DOHH2 (cell line): ENCODE data around the gene SEC31B.

Experiments
- H3F3A ChIP-seq: fragments of 200-600 bp; sonication (generic), shearing (Covaris generic); 2 replicates; pipeline ENCODE4 v1.6.0; 2016; ENCODE audit warnings: antibody characterized with exemption, mild to moderate bottlenecking; ENCODE audit not compliant: control insufficient read depth, insufficient read depth
- H3K27ac ChIP-seq: fragments of 200-600 bp; sonication (generic); 2 replicates; pipeline ENCODE4 v1.5.1; 2014; ENCODE audit warnings: low read depth, mild to moderate bottlenecking, low read length, moderate library complexity
- H3K27me3 ChIP-seq: fragments of 200-600 bp; sonication (generic); 2 replicates; pipeline ENCODE4 v1.6.1; 2014; ENCODE audit warnings: mild to moderate bottlenecking, low read length, mixed read lengths; ENCODE audit not compliant: control insufficient read depth
- H3K36me3 ChIP-seq: fragments of 200-600 bp; sonication (generic); 2 replicates; pipeline ENCODE4 v1.6.1; 2014; ENCODE audit warnings: mild to moderate bottlenecking, low read length, moderate library complexity, mixed read lengths; ENCODE audit not compliant: control insufficient read depth
- H3K4me1 ChIP-seq: fragments of 200-600 bp; sonication (generic); 2 replicates; pipeline ENCODE4 v1.6.1; 2014; ENCODE audit warnings: mild to moderate bottlenecking, low read length, mixed read lengths; ENCODE audit not compliant: control insufficient read depth
- H3K4me2 ChIP-seq: fragments of 200-600 bp; sonication (generic); 2 replicates; pipeline ENCODE4 v1.6.0; 2014; ENCODE audit warnings: mild to moderate bottlenecking, low read length, moderate library complexity
- H3K4me3 ChIP-seq: fragments of 200-600 bp; sonication (generic); 2 replicates; pipeline ENCODE4 v1.5.1; 2014; ENCODE audit warnings: mild to moderate bottlenecking, low read length, mixed read lengths
- H3K79me2 ChIP-seq: fragments of 200-600 bp; sonication (generic); 2 replicates; pipeline ENCODE4 v1.6.1; 2014; ENCODE audit warnings: mild to moderate bottlenecking, low read length, mixed read lengths; ENCODE audit not compliant: control insufficient read depth
- H3K9me2 ChIP-seq: fragments of 200-600 bp; sonication (generic); replicated peaks from 2 replicates; pipeline ENCODE4 v1.6.1; 2014; ENCODE audit warnings: mild to moderate bottlenecking, low read length, mixed read lengths; ENCODE audit not compliant: control insufficient read depth
- H3K9me3 ChIP-seq: fragments of 200-600 bp; sonication (generic); 2 replicates; pipeline ENCODE4 v1.6.1; 2014; ENCODE audit warnings: antibody characterized with exemption, low read length, mixed read lengths; ENCODE audit not compliant: control insufficient read depth, insufficient read depth
- H4K20me1 ChIP-seq: fragments of 200-600 bp; sonication (generic); 2 replicates; pipeline ENCODE4 v1.6.0; 2014; ENCODE audit warnings: low read depth, mild to moderate bottlenecking, antibody characterized with exemption, low read length, moderate library complexity; ENCODE audit not compliant: control insufficient read depth, insufficient read depth
- EZH2phosphoT487 ChIP-seq: fragments of 200-600 bp; sonication (generic); IDR thresholded peaks from 2 replicates; pipeline ENCODE4 v1.6.1; 2017; ENCODE audit warnings: borderline replicate concordance, mild to moderate bottlenecking, antibody characterized with exemption, low read length, moderate library complexity, mixed read lengths
- TF ChIP-seq, protein P1 (sequence below): fragments of 200-600 bp; sonication (generic); IDR thresholded peaks from one replicate; pipeline ENCODE4 v1.5.1; 2014; ENCODE audit warnings: antibody characterized with exemption, mild to moderate bottlenecking, low read depth, low read length; ENCODE audit not compliant: poor library complexity, severe bottlenecking

Gene SEC31B

DNA sequence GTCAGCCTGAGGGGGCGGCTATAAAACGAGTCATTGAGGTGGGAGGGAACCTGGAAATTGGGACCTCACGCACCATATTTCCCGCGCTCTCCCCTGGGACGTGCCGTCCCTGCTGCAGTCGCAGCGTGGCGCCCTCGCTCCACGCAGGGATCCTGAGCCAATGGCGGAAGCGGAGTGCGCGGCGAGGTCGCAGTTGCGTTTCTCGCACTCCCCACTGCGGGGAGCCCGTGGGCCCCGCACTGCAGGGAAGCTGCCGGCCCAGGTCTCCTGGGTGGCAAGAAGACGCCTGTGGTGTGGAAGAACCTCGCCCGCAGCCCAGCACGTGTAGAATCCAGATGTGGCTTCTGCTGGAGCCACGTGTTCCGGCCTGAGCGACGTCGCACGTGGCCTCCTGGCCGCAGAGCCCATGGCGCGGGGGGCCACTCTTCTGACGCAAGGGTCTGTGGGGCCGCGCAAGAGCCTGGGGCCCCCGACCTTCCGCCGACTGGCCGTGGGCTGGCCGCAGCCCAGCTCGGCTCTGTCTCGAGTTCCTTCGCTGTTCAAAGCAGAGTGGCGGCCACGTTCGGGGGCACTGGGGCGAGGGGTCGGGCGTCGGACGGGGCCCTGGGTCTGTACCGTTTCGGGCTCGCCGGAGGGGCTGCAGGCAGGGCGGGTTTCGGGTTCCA lies 42.5 kb upstream of the SEC31B start:
- peaks cover 18% of the 10 kb centered on the region for H3K27me3 ChIP-seq
- peak overlapping the region; percentile 54 for H3K4me2 ChIP-seq
- H4K20me1 ChIP-seq = no peaks in the 10 kb centered on the region; the same call in 1 of the 2 replicates
- no peak overlapping the region for H3K27ac ChIP-seq
- TF ChIP-seq EZH2phosphoT487 = no peak
- TF ChIP-seq, protein P1, sequence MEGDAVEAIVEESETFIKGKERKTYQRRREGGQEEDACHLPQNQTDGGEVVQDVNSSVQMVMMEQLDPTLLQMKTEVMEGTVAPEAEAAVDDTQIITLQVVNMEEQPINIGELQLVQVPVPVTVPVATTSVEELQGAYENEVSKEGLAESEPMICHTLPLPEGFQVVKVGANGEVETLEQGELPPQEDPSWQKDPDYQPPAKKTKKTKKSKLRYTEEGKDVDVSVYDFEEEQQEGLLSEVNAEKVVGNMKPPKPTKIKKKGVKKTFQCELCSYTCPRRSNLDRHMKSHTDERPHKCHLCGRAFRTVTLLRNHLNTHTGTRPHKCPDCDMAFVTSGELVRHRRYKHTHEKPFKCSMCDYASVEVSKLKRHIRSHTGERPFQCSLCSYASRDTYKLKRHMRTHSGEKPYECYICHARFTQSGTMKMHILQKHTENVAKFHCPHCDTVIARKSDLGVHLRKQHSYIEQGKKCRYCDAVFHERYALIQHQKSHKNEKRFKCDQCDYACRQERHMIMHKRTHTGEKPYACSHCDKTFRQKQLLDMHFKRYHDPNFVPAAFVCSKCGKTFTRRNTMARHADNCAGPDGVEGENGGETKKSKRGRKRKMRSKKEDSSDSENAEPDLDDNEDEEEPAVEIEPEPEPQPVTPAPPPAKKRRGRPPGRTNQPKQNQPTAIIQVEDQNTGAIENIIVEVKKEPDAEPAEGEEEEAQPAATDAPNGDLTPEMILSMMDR = peak; percentile 98
- no peaks in the 10 kb centered on the region for H3K9me2 ChIP-seq
- peaks cover 5% of the 10 kb centered on the region for H3K4me1 ChIP-seq
- H3K36me3 ChIP-seq = no peaks in the 10 kb centered on the region
- peak overlapping the region; percentile 34 for H3K4me3 ChIP-seq
- no peaks in the 10 kb centered on the region for H3K79me2 ChIP-seq
- H3F3A ChIP-seq = no peaks in the 10 kb centered on the region
- no peaks in the 10 kb centered on the region for H3K9me3 ChIP-seq

- no peak for TF ChIP-seq EZH2phosphoT487
- TF ChIP-seq, protein P1 = no peak
- H3K27me3 ChIP-seq = peaks cover 9% of the 10 kb centered on the region; the same call in 1 of the 2 replicates
- H3K79me2 ChIP-seq = no peaks in the 10 kb centered on the region
- H3K36me3 ChIP-seq = no peaks in the 10 kb centered on the region
- H3F3A ChIP-seq = no peaks in the 10 kb centered on the region
- no peaks in the 10 kb centered on the region for H4K20me1 ChIP-seq
- H3K4me1 ChIP-seq = peaks cover 5% of the 10 kb centered on the region
- no peak overlapping the region for H3K4me2 ChIP-seq
- H3K9me2 ChIP-seq = no peaks in the 10 kb centered on the region
- H3K4me3 ChIP-seq = no peak overlapping the region
- H3K9me3 ChIP-seq = no peaks in the 10 kb centered on the region
- no peak overlapping the region for H3K27ac ChIP-seq
Measured at GRCh38 chr10:100561005-100561404, 41.3 kb upstream of the SEC31B start.

DNA sequence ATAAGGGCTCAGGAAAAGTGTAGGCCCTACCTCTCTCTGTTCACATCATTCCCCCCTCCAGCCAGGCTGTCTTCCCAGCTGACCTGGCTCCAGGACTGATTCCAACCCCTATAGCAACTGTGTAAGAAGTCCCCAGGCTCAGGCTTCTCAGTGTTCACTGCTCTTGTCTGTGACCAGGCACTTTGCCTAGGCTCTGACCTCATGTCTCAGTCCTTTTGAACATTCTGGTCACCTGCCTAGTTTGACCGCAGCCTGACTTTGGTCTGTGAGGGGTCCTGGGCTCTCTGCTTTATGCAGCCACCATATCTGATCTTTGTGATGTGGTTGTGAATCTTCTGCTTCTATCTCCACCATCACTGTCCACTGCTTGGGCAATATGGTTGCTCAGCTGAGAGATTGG lies 40.6 kb upstream of the SEC31B start:
- H3F3A ChIP-seq = no peaks in the 10 kb centered on the region
- H3K9me2 ChIP-seq = no peaks in the 10 kb centered on the region
- TF ChIP-seq, protein P1 = no peak
- TF ChIP-seq EZH2phosphoT487 = no peak
- no peak overlapping the region for H3K4me2 ChIP-seq
- no peaks in the 10 kb centered on the region for H3K9me3 ChIP-seq
- no peak overlapping the region for H3K27ac ChIP-seq
- H3K36me3 ChIP-seq = no peaks in the 10 kb centered on the region; the same call in 1 of the 2 replicates
- H4K20me1 ChIP-seq = no peaks in the 10 kb centered on the region
- no peak overlapping the region for H3K4me3 ChIP-seq
- H3K79me2 ChIP-seq = no peaks in the 10 kb centered on the region
- H3K4me1 ChIP-seq = peaks cover 5% of the 10 kb centered on the region
- H3K27me3 ChIP-seq = 0 out of 2 replicates have a peak, but pooled peaks cover 7% of the 10 kb centered on the region
